H9 (cell line): Measurements from ENCODE around the gene IL15RA. TPM values are rescaled to one million over a fixed set of nuclear protein-coding genes. Genes with fewer than 3 reads are reported as not detected.

Experiments used
- DNase-seq: peaks from one replicate; pipeline ENCODE4 v3.0.0-alpha.2; 2017
- H2AFZ ChIP-seq: one replicate; pipeline ENCODE4 v1.6.1; 2013; ENCODE audit warnings: mild to moderate bottlenecking, low read length, control low read depth, moderate library complexity
- H2AK5ac ChIP-seq: 2 replicates; pipeline ENCODE4 v1.6.1; 2013; ENCODE audit warnings: low read length, control low read depth, mixed read lengths; ENCODE audit not compliant: insufficient read length
- H2BK120ac ChIP-seq: one replicate; pipeline ENCODE4 v1.6.1; 2013; ENCODE audit warnings: low read depth, mild to moderate bottlenecking, low read length, control low read depth, inconsistent platforms; ENCODE audit not compliant: poor library complexity, severe bottlenecking
- H2BK12ac ChIP-seq: 2 replicates; pipeline ENCODE4 v1.6.1; 2013; ENCODE audit warnings: low read length, control low read depth, mixed read lengths, low read depth; ENCODE audit not compliant: insufficient read length
- H2BK15ac ChIP-seq: 2 replicates; pipeline ENCODE4 v1.6.1; 2013; ENCODE audit warnings: low read depth, low read length, control low read depth
- H2BK20ac ChIP-seq: one replicate; pipeline ENCODE4 v1.6.1; 2013; ENCODE audit warnings: low read depth, mild to moderate bottlenecking, low read length, control low read depth, inconsistent platforms; ENCODE audit not compliant: poor library complexity, severe bottlenecking
- H2BK5ac ChIP-seq: 2 replicates; pipeline ENCODE4 v1.6.1; 2013; ENCODE audit warnings: low read length, control low read depth, mixed read lengths; ENCODE audit not compliant: insufficient read length
- H3K14ac ChIP-seq: 2 replicates; pipeline ENCODE4 v1.6.1; 2013; ENCODE audit warnings: low read length, control low read depth; ENCODE audit not compliant: insufficient read depth
- H3K18ac ChIP-seq: 2 replicates; pipeline ENCODE4 v1.6.1; 2013; ENCODE audit warnings: low read depth, mild to moderate bottlenecking, mixed read lengths, low read length, control low read depth; ENCODE audit not compliant: insufficient read length
- H3K23ac ChIP-seq: 2 replicates; pipeline ENCODE4 v1.6.1; 2013; ENCODE audit warnings: low read length, control low read depth, mixed read lengths, low read depth; ENCODE audit not compliant: insufficient read length
- H3K23me2 ChIP-seq: 2 replicates; pipeline ENCODE4 v1.6.1; 2013; ENCODE audit warnings: low read depth, mild to moderate bottlenecking, mixed read lengths, low read length, control low read depth; ENCODE audit not compliant: insufficient read length, poor library complexity, severe bottlenecking
- H3K27ac ChIP-seq: 2 replicates; pipeline ENCODE4 v1.5.1; 2013; ENCODE audit warnings: low read length, control low read depth, mixed read lengths, low read depth; ENCODE audit not compliant: insufficient read length
- H3K27me3 ChIP-seq: 2 replicates; pipeline ENCODE4 v1.6.1; 2013; ENCODE audit warnings: low read length, control low read depth, inconsistent platforms; ENCODE audit not compliant: insufficient read depth
- H3K4ac ChIP-seq: 2 replicates; pipeline ENCODE4 v1.6.1; 2013; ENCODE audit warnings: low read depth, mild to moderate bottlenecking, control low read depth, inconsistent platforms, low read length, moderate library complexity
- H3K4me1 ChIP-seq: 2 replicates; pipeline ENCODE4 v1.6.1; 2013; ENCODE audit warnings: low read length, control low read depth, inconsistent platforms; ENCODE audit not compliant: insufficient read depth
- H3K4me2 ChIP-seq: 2 replicates; pipeline ENCODE4 v1.6.1; 2013; ENCODE audit warnings: low read length, control low read depth, mixed read lengths; ENCODE audit not compliant: insufficient read length, insufficient read depth
- H3K56ac ChIP-seq: 2 replicates; pipeline ENCODE4 v1.6.1; 2013; ENCODE audit warnings: low read depth, mild to moderate bottlenecking, mixed read lengths, low read length, control low read depth; ENCODE audit not compliant: insufficient read length
- H3K79me1 ChIP-seq: 2 replicates; pipeline ENCODE4 v1.6.1; 2013; ENCODE audit warnings: low read depth, mild to moderate bottlenecking, moderate library complexity, low read length, control low read depth, inconsistent platforms; ENCODE audit not compliant: insufficient read depth, poor library complexity, severe bottlenecking
- H3K79me2 ChIP-seq: 2 replicates; pipeline ENCODE4 v1.6.1; 2013; ENCODE audit warnings: low read length, control low read depth, inconsistent platforms; ENCODE audit not compliant: insufficient read depth
- H3K9ac ChIP-seq: 2 replicates; pipeline ENCODE4 v1.6.1; 2013; ENCODE audit warnings: low read length, control low read depth, mixed read lengths; ENCODE audit not compliant: insufficient read length; ENCODE audit errors: extremely low read depth
- H3K9me3 ChIP-seq: one replicate; pipeline ENCODE4 v1.6.1; 2013; ENCODE audit warnings: low read depth, low read length, inconsistent platforms; ENCODE audit not compliant: control insufficient read depth
- H3T11ph ChIP-seq: one replicate; pipeline ENCODE4 v1.6.1; 2013; ENCODE audit warnings: mild to moderate bottlenecking, low read length, control low read depth, inconsistent platforms
- H4K20me1 ChIP-seq: one replicate; pipeline ENCODE4 v1.6.1; 2013; ENCODE audit not compliant: control insufficient read depth, insufficient read length, insufficient read depth
- H4K5ac ChIP-seq: 2 replicates; pipeline ENCODE4 v1.6.1; 2013; ENCODE audit warnings: low read depth, mild to moderate bottlenecking, mixed read lengths, low read length, control low read depth; ENCODE audit not compliant: insufficient read length
- H4K8ac ChIP-seq: replicated peaks from 2 replicates; pipeline ENCODE4 v1.6.1; 2013; ENCODE audit warnings: low read length, control low read depth, mixed read lengths, low read depth; ENCODE audit not compliant: insufficient read length
- H4K91ac ChIP-seq: 2 replicates; pipeline ENCODE4 v1.6.1; 2013; ENCODE audit warnings: low read depth, mild to moderate bottlenecking, moderate library complexity, mixed read lengths, low read length, control low read depth; ENCODE audit not compliant: insufficient read length
- H3K27ac Mint-ChIP-seq, 3 experiments: 2 replicates in 2 of 3; 3 replicates in 1 of 3; pipeline ENCODE4 v1.8.0; 2020 to 2021; ENCODE audit warnings: mixed read lengths in 3 of 3, mild to moderate bottlenecking in 1 of 3, moderate library complexity in 1 of 3
- H3K27me3 Mint-ChIP-seq: 2 replicates; pipeline ENCODE4 v1.8.0; 2021; ENCODE audit warnings: low read depth, mild to moderate bottlenecking, moderate library complexity, mixed read lengths
- H3K36me3 Mint-ChIP-seq, 3 experiments: 2 replicates in 2 of 3; 3 replicates in 1 of 3; pipeline ENCODE4 v1.8.0; 2020 to 2021; ENCODE audit warnings: low read depth in 3 of 3, mixed read lengths in 3 of 3; ENCODE audit not compliant: insufficient read depth in 1 of 3
- H3K4me1 Mint-ChIP-seq, 2 experiments: 2 replicates each; pipeline ENCODE4 v1.8.0; 2020; ENCODE audit warnings: mixed read lengths in 2 of 2
- H3K4me3 Mint-ChIP-seq, 2 experiments: 2 replicates in 1 of 2; 3 replicates in 1 of 2; pipeline ENCODE4 v1.8.0; 2020 to 2021; ENCODE audit warnings: mild to moderate bottlenecking in 2 of 2, mixed read lengths in 2 of 2, moderate library complexity in 1 of 2
- H3K9me3 Mint-ChIP-seq, 2 experiments: 2 replicates in 1 of 2; 3 replicates in 1 of 2; pipeline ENCODE4 v1.8.0; 2020; ENCODE audit warnings: mild to moderate bottlenecking in 2 of 2, mixed read lengths in 2 of 2, moderate library complexity in 1 of 2
- WGBS: extraction: QIAGEN DNeasy Blood & Tissue Kit; methylation state at CpG from one replicate; pipeline ENCODE4 v1.1.7; 2013; ENCODE audit warnings: missing lambda C conversion rate, low lambda C conversion rate, mixed read lengths; ENCODE audit not compliant: insufficient read length; ENCODE audit errors: extremely low coverage; 5-methylcytosine and 5-hydroxymethylcytosine counted together
- total RNA-seq: library from RNA; stranded (reverse); gene quantifications from 2 replicates; pipeline ENCODE4 v1.2.1, GENCODE V29; 2021
- TF ChIP-seq, protein P1 (sequence below): fragments of 200-600 bp; sonication (generic); conservative IDR thresholded peaks from 3 replicates; pipeline ENCODE4 v1.8.0; 2021; ENCODE audit warnings: antibody characterized with exemption, mild to moderate bottlenecking

The IL15RA gene
- total RNA-seq, 1 experiment from 2014 or later = 0.31 TPM

DNA sequence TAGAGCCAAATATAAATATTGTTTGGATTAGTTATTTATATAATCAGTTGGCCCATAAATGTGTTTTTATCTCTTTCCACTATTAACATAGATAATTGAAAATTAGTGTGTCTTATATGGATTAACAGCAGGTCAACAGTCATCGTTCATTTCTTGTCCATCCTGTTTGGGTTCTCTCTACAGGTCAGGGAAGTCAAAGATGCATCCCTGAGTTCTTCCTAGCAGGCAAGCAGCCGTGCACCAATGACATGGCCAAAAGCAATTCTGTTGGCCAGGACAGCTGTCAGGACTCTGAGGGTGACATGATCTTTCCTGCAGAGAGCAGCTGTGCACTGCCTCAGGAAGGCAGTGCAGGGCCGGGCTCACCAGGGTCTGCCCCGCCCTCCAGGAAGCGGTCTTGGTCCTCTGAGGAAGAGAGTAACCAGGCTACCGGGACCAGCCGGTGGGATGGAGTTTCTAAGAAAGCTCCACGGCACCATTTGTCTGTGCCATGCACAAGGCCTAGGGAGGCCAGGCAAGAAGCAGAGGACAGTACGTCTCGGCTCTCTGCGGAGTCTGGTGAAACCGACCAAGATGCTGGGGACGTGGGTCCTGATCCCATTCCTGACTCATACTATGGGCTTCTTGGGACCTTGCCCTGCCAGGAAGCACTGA, 71.4 kb downstream of the IL15RA start:
- DNase-seq = no peak
- Histone ChIP-seq H4K8ac (no peak overlapping the region), H3K79me2 (no peaks in the 10 kb centered on the region), H3K27me3 (no peaks in the 10 kb centered on the region), H2BK120ac (no peak overlapping the region), H3K4me2 (no peak overlapping the region), H3K79me1 (no peaks in the 10 kb centered on the region), H2BK15ac (no peak overlapping the region), H3K27ac (no peak overlapping the region), H3K23ac (no peak overlapping the region), H3K23me2 (no peaks in the 10 kb centered on the region), H4K91ac (no peak overlapping the region), H3K14ac (no peak overlapping the region; the same call in 1 of the 2 replicates), H3K9ac (no peak overlapping the region), H3K56ac (no peak overlapping the region), H2BK12ac (no peak overlapping the region), H2BK5ac (no peak overlapping the region), H2BK20ac (no peak overlapping the region), H3K4me1 (no peaks in the 10 kb centered on the region), H3T11ph (no peak overlapping the region), H3K4ac (no peak overlapping the region), H4K20me1 (no peaks in the 10 kb centered on the region), H4K5ac (no peak overlapping the region), H2AK5ac (no peak overlapping the region), H2AFZ (no peak overlapping the region), H3K18ac (no peak overlapping the region), H3K9me3 (no peaks in the 10 kb centered on the region)
- no peak overlapping the region; a peak in 1 of 7 replicates for H3K27ac Mint-ChIP-seq
- no peaks in the 10 kb centered on the region for H3K9me3 Mint-ChIP-seq
- no peaks in the 10 kb centered on the region for H3K27me3 Mint-ChIP-seq
- no peak overlapping the region for H3K4me3 Mint-ChIP-seq
- peaks cover 25 to 58% (median 51%) of the 10 kb centered on the region in 3 experiments; a peak in 6 of 7 replicates for H3K36me3 Mint-ChIP-seq
- TF ChIP-seq, protein P1, sequence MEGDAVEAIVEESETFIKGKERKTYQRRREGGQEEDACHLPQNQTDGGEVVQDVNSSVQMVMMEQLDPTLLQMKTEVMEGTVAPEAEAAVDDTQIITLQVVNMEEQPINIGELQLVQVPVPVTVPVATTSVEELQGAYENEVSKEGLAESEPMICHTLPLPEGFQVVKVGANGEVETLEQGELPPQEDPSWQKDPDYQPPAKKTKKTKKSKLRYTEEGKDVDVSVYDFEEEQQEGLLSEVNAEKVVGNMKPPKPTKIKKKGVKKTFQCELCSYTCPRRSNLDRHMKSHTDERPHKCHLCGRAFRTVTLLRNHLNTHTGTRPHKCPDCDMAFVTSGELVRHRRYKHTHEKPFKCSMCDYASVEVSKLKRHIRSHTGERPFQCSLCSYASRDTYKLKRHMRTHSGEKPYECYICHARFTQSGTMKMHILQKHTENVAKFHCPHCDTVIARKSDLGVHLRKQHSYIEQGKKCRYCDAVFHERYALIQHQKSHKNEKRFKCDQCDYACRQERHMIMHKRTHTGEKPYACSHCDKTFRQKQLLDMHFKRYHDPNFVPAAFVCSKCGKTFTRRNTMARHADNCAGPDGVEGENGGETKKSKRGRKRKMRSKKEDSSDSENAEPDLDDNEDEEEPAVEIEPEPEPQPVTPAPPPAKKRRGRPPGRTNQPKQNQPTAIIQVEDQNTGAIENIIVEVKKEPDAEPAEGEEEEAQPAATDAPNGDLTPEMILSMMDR = no peak
- WGBS = no CpG with 5 or more reads among the region's 13 CpGs
- no peaks in the 10 kb centered on the region for H3K4me1 Mint-ChIP-seq
